Trophoblast cell (in vitro differentiated cells and primary cell): ENCODE measurements around the gene CNTN4.

Experiments
- DNase-seq, 2 donors: peaks; one replicate each; pipeline ENCODE4 v3.0.0-alpha.2; 2016
- H2AFZ ChIP-seq: 2 replicates; pipeline ENCODE4 v1.6.1; 2013; ENCODE audit warnings: low read length, moderate library complexity, mild to moderate bottlenecking; ENCODE audit not compliant: insufficient read depth, poor library complexity
- H2AK5ac ChIP-seq: 2 replicates; pipeline ENCODE4 v1.6.1; 2013; ENCODE audit warnings: mild to moderate bottlenecking, low read length
- H2BK120ac ChIP-seq: 2 replicates; pipeline ENCODE4 v1.6.1; 2013; ENCODE audit warnings: low read length, mild to moderate bottlenecking, moderate library complexity; ENCODE audit not compliant: insufficient read depth, poor library complexity
- H2BK12ac ChIP-seq: 2 replicates; pipeline ENCODE4 v1.6.1; 2013; ENCODE audit warnings: mild to moderate bottlenecking, low read length, moderate library complexity
- H2BK5ac ChIP-seq: 2 replicates; pipeline ENCODE4 v1.6.1; 2013; ENCODE audit warnings: low read length, low read depth, moderate library complexity, mild to moderate bottlenecking; ENCODE audit not compliant: poor library complexity
- H3K14ac ChIP-seq: 2 replicates; pipeline ENCODE4 v1.6.1; 2013; ENCODE audit warnings: mild to moderate bottlenecking, low read length
- H3K18ac ChIP-seq: 2 replicates; pipeline ENCODE4 v1.6.1; 2013; ENCODE audit warnings: mild to moderate bottlenecking, low read length
- H3K23ac ChIP-seq: 2 replicates; pipeline ENCODE4 v1.6.1; 2013; ENCODE audit warnings: low read length
- H3K27ac ChIP-seq: 2 replicates; pipeline ENCODE4 v1.5.1; 2013; ENCODE audit warnings: low read depth, mild to moderate bottlenecking, inconsistent platforms, low read length, moderate library complexity
- H3K27me3 ChIP-seq: 2 replicates; pipeline ENCODE4 v1.6.1; 2013; ENCODE audit warnings: inconsistent platforms, mild to moderate bottlenecking, low read length, moderate library complexity; ENCODE audit not compliant: insufficient read depth
- H3K36me3 ChIP-seq, 2 experiments: 1 replicate in 1 of 2; 2 replicates in 1 of 2; pipeline ENCODE4 v1.6.1; 2013; ENCODE audit warnings: low read length in 2 of 2, mild to moderate bottlenecking in 2 of 2, moderate library complexity in 1 of 2; ENCODE audit not compliant: insufficient read depth in 2 of 2, control insufficient read depth in 1 of 2
- H3K4ac ChIP-seq: 2 replicates; pipeline ENCODE4 v1.6.1; 2013; ENCODE audit warnings: low read depth, mild to moderate bottlenecking, low read length, moderate library complexity
- H3K4me1 ChIP-seq, 2 experiments: 1 replicate in 1 of 2; 2 replicates in 1 of 2; pipeline ENCODE4 v1.6.1; 2013; ENCODE audit warnings: low read length in 2 of 2, mild to moderate bottlenecking in 2 of 2, moderate library complexity in 1 of 2; ENCODE audit not compliant: insufficient read depth in 2 of 2, control insufficient read depth in 1 of 2
- H3K4me2 ChIP-seq: 2 replicates; pipeline ENCODE4 v1.6.1; 2013; ENCODE audit warnings: inconsistent platforms, mild to moderate bottlenecking, low read length, moderate library complexity
- H3K4me3 ChIP-seq: 2 replicates; pipeline ENCODE4 v1.5.1; 2013; ENCODE audit warnings: mild to moderate bottlenecking, low read depth, low read length, inconsistent platforms
- H3K79me1 ChIP-seq: one replicate; pipeline ENCODE4 v1.6.1; 2013; ENCODE audit warnings: low read length
- H3K79me2 ChIP-seq: 2 replicates; pipeline ENCODE4 v1.6.1; 2013; ENCODE audit warnings: low read length, mild to moderate bottlenecking; ENCODE audit not compliant: control insufficient read depth, insufficient read depth, poor library complexity
- H3K9ac ChIP-seq: 2 replicates; pipeline ENCODE4 v1.6.1; 2013; ENCODE audit warnings: mild to moderate bottlenecking, low read length
- H3K9me3 ChIP-seq: 2 replicates; pipeline ENCODE4 v1.6.1; 2013; ENCODE audit warnings: low read depth, mild to moderate bottlenecking, control low read depth, inconsistent platforms, low read length; ENCODE audit not compliant: insufficient read depth
- H4K12ac ChIP-seq: 2 replicates; pipeline ENCODE4 v1.6.1; 2013; ENCODE audit warnings: low read depth, mild to moderate bottlenecking, low read length, moderate library complexity
- H4K8ac ChIP-seq: 2 replicates; pipeline ENCODE4 v1.6.1; 2013; ENCODE audit warnings: low read depth, mild to moderate bottlenecking, low read length, moderate library complexity
- H4K91ac ChIP-seq: one replicate; pipeline ENCODE4 v1.6.1; 2013; ENCODE audit warnings: low read depth, mild to moderate bottlenecking, low read length, moderate library complexity
- WGBS: extraction: QIAGEN DNeasy Blood & Tissue Kit; methylation state at CpG from one replicate; pipeline ENCODE4 v1.1.7; 2013; ENCODE audit warnings: missing lambda C conversion rate; ENCODE audit not compliant: insufficient read length, insufficient coverage; ENCODE audit errors: extremely low coverage; 5-methylcytosine and 5-hydroxymethylcytosine counted together

Gene CNTN4

GRCh38 chr3:2727610-2728318, 629.1 kb downstream of the CNTN4 start:
- Histone ChIP-seq H3K79me1 (no peaks in the 10 kb centered on the region), H3K14ac (no peak overlapping the region), H3K36me3 (no peaks in the 10 kb centered on the region), H3K4me3 (no peak overlapping the region), H4K91ac (no peak overlapping the region), H3K23ac (no peak overlapping the region), H3K9ac (no peak overlapping the region), H3K27me3 (no peaks in the 10 kb centered on the region), H2BK120ac (no peak overlapping the region), H4K12ac (no peak overlapping the region), H2BK5ac (no peak overlapping the region), H3K9me3 (no peaks in the 10 kb centered on the region), H3K79me2 (no peaks in the 10 kb centered on the region), H3K4me2 (no peak overlapping the region), H3K4me1 (no peaks in the 10 kb centered on the region), H2AFZ (no peak overlapping the region), H2BK12ac (no peak overlapping the region), H3K18ac (no peak overlapping the region), H3K27ac (no peak overlapping the region), H2AK5ac (no peak overlapping the region), H4K8ac (no peak overlapping the region), H3K4ac (no peak overlapping the region)
- no peak for DNase-seq
- WGBS: no CpG with 5 or more reads among the region's 8 CpGs

DNA sequence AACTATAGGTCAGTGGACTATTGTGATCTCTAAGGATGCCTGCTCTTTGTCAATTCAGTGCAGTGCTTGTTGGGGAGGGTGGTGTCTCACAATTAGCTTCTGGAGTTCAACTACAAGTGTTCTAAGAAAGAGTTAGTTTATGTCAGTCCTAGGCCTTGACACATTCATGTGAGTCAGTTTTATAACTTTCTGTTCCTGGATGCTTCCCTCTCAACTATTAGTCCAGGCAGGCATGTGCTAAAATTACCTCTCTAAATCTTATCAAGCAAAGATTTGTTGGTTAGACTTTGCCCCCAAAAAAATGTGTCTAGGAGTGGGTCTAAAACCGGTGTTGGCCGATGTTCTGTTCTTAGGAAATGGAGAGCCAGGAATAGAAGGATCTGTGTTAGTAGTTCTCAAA, 633.2 kb downstream of the CNTN4 start:
- H3K18ac ChIP-seq: no peak overlapping the region
- H3K79me2 ChIP-seq: no peaks in the 10 kb centered on the region
- H3K27me3 ChIP-seq: no peaks in the 10 kb centered on the region
- no peak overlapping the region for H3K4me3 ChIP-seq
- H3K4me2 ChIP-seq: no peak overlapping the region
- no peak overlapping the region for H2BK12ac ChIP-seq
- H3K79me1 ChIP-seq: no peaks in the 10 kb centered on the region
- no peaks in the 10 kb centered on the region for H3K36me3 ChIP-seq
- no peak overlapping the region for H4K12ac ChIP-seq
- no peak for DNase-seq
- H4K8ac ChIP-seq: no peak overlapping the region
- H3K14ac ChIP-seq: no peak overlapping the region
- H3K9ac ChIP-seq: no peak overlapping the region
- H3K4ac ChIP-seq: no peak overlapping the region
- no peaks in the 10 kb centered on the region for H3K4me1 ChIP-seq
- H2AK5ac ChIP-seq: no peak overlapping the region
- H2AFZ ChIP-seq: no peak overlapping the region
- no CpG with 5 or more reads among the region's 2 CpGs for WGBS
- no peak overlapping the region for H2BK120ac ChIP-seq
- H4K91ac ChIP-seq: no peak overlapping the region
- no peaks in the 10 kb centered on the region for H3K9me3 ChIP-seq
- no peak overlapping the region for H3K27ac ChIP-seq
- H2BK5ac ChIP-seq: no peak overlapping the region
- H3K23ac ChIP-seq: no peak overlapping the region

GRCh38 chr3:2735392-2735894, 636.8 kb downstream of the CNTN4 start:
- Histone ChIP-seq H3K27me3 (no peaks in the 10 kb centered on the region), H2AK5ac (no peak overlapping the region), H2BK120ac (no peak overlapping the region), H3K14ac (no peak overlapping the region), H3K4ac (no peak overlapping the region), H3K36me3 (no peaks in the 10 kb centered on the region), H3K9me3 (no peaks in the 10 kb centered on the region), H3K4me3 (no peak overlapping the region), H3K9ac (no peak overlapping the region), H4K91ac (no peak overlapping the region), H3K4me1 (no peaks in the 10 kb centered on the region), H2BK12ac (no peak overlapping the region), H3K79me2 (no peaks in the 10 kb centered on the region), H4K8ac (no peak overlapping the region), H3K18ac (no peak overlapping the region), H2AFZ (no peak overlapping the region), H4K12ac (no peak overlapping the region), H3K27ac (no peak overlapping the region), H3K23ac (no peak overlapping the region), H2BK5ac (no peak overlapping the region), H3K4me2 (no peak overlapping the region), H3K79me1 (no peaks in the 10 kb centered on the region)
- DNase-seq: no peak
- WGBS: no CpG with 5 or more reads among the region's 7 CpGs

GRCh38 chr3:2741516-2741915, 642.9 kb downstream of the CNTN4 start:
- Histone ChIP-seq H3K4me2 (no peak overlapping the region), H4K12ac (no peak overlapping the region), H3K4ac (no peak overlapping the region), H2BK12ac (no peak overlapping the region), H4K91ac (no peak overlapping the region), H3K27me3 (no peaks in the 10 kb centered on the region), H3K4me1 (no peaks in the 10 kb centered on the region), H3K27ac (no peak overlapping the region), H4K8ac (no peak overlapping the region), H3K79me2 (no peaks in the 10 kb centered on the region), H3K9me3 (no peaks in the 10 kb centered on the region), H2AK5ac (no peak overlapping the region), H3K23ac (no peak overlapping the region), H3K14ac (no peak overlapping the region), H3K9ac (no peak overlapping the region), H2BK120ac (no peak overlapping the region), H3K79me1 (no peaks in the 10 kb centered on the region), H3K18ac (no peak overlapping the region), H2BK5ac (no peak overlapping the region), H3K36me3 (no peaks in the 10 kb centered on the region), H2AFZ (no peak overlapping the region), H3K4me3 (no peak overlapping the region)
- DNase-seq: no peak
- WGBS: no CpG with 5 or more reads among the region's 3 CpGs
